ENCODE data around the gene SECISBP2L.

GRCh38 chr15:49037546-49037940 is 8.7 kb downstream of the SECISBP2L start:
- TF ChIP-seq CTCF (IDR thresholded peaks at IDR 0.05; ENCODE audit: low read depth, low read length, poor library complexity, severe bottlenecking) (no peak), EZH2phosphoT487 (IDR thresholded peaks at IDR 0.05; ENCODE audit: borderline replicate concordance, low read length) (no peak)
